ENCODE data around the gene MORC2. TPM values are rescaled to one million over a fixed set of nuclear protein-coding genes. Genes with fewer than 3 reads are reported as not detected.

Gene MORC2
- total RNA-seq, 1 donor from 2014 or later = 50.6 TPM

DNA sequence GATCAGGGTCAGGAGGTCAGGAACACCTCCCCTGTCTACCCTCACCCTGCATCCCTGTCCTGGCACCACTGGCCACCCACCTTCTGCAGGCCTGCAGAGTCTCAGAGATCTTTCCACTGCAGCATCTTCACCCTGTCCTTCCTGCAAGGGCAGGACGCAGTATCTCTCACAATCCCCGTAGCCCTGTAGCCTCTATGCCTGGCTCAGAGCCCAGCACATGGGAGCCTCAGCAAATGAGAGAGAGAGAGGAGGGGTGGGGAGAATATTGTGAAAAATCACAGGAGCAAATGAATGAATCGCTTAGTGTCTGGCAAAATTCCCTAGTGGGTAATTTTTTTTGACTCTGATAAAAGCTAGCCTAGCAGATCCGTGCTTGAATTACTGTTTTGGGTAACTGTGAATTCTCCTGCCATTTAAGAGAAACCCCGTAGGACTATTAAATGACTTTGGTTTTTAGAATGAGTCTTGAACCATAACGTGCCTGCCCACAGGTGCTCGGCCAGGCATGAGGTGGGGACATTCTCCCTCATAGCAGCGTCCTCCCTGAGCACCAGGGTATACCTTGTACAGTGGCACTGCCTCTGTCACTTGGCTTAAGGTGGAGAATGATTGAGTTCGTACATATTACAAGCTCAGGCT, 91.5 kb downstream of the MORC2 start:
- H3K36me3 Mint-ChIP-seq (ENCODE audit: low read depth) = no peaks in the 10 kb centered on the region

DNA sequence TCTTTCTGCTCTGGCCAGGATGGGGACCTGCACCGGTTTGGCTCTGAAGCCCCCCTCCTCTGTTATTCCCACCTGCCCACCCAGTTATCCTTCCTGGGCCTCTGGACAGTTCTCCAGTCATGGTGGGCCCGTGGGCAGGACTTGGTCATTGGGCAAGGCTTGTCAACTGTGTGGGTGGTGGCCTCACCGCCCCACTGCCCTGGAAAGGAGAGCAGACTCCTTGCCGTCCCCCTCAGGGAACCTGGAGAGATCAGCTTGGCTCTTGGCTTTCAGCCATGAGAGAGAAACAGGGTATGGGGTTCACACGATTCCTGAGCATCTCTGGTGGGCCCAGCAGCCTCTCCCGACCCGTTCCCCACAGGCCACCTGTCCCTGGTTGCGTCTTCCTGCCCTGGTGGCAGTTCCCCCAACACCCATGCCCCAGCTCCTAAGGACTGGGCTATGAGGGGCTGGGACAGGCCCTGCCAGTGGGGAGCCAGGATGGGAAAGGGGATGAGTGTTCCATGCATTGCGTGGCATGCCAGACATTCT, 92.3 kb downstream of the MORC2 start:
- Mint-ChIP-seq H3K4me3 (no peak overlapping the region), H3K4me1 (no peaks in the 10 kb centered on the region), H3K27ac (no peak overlapping the region), H3K36me3 (ENCODE audit: low read depth) (no peaks in the 10 kb centered on the region), H3K27me3 (no peaks in the 10 kb centered on the region), H3K9me3 (no peaks in the 10 kb centered on the region)
- intact Hi-C loops (cut with micrococcal nuclease) = no loop called here
- DNase-seq = no peak

More for the DNA sequence above, 91.5 kb downstream of the MORC2 start:
- Mint-ChIP-seq H3K27me3 (no peaks in the 10 kb centered on the region), H3K4me3 (no peak overlapping the region), H3K4me1 (no peaks in the 10 kb centered on the region), H3K27ac (no peak overlapping the region), H3K9me3 (no peaks in the 10 kb centered on the region)
- DNase-seq = no peak
- intact Hi-C loops (cut with micrococcal nuclease) = no loop called here

DNA sequence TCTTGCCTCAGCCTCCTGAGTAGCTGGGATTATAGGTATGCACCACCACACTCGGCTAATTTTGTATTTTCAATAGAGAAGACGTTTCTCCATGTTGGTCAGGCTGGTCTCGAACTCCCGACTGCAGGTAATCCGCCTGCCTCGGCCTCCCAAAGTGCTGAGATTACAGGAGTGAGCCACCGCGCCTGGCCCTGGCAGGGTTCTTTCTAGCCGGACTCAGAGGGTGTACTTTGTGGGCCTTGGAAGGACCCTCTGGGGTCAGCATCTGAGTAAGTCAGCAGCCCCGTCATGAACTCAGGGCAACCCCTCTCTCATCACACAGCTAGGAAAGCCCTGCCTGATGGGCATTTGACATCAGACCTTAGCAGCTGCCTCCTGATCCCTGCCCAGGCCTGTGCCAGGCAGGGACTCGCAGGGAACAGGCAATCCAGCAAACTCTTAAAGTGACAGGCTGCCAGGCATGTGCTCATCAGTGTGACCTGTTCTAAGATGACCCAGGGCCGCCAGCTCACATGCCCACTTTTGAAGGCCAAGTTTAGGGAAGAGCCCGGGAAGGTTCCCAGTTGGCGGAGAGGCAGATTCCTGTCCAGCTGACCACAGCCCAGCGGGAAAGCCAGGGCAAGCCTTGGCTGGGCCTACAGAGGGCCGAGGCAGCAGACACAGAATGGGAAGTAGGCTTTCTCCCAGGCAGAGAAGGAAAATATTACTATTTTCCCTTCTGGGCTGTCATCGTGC, 92.9 kb downstream of the MORC2 start:
- H3K27ac Mint-ChIP-seq = no peak overlapping the region
- intact Hi-C loops (cut with micrococcal nuclease) = loop anchor here (1.0 kb wide), 1 partner anchor 29 kb away; no protein-coding TSS in a partner anchor
- DNase-seq = no peak
- H3K27me3 Mint-ChIP-seq = no peaks in the 10 kb centered on the region
- no peaks in the 10 kb centered on the region for H3K9me3 Mint-ChIP-seq
- no peaks in the 10 kb centered on the region for H3K36me3 Mint-ChIP-seq (ENCODE audit: low read depth)
- H3K4me3 Mint-ChIP-seq = no peak overlapping the region
- no peaks in the 10 kb centered on the region for H3K4me1 Mint-ChIP-seq

Other genes with a start within 250 kb of the MORC2 start
- gene TUG1, start 491 bp upstream of the MORC2 start, total RNA-seq = 68.1 and 69.1 TPM in 2 replicates
- gene SMTN, start 112.5 kb upstream of the MORC2 start, total RNA-seq = 13.9 and 17.9 TPM in 2 replicates
- gene SELENOM, start 138.8 kb upstream of the MORC2 start, total RNA-seq = 7.4 and 8.2 TPM in 2 replicates
- gene INPP5J, start 154.2 kb upstream of the MORC2 start, total RNA-seq = 0.07 and 0.26 TPM in 2 replicates
- not detected in 2 replicates for gene PLA2G3, start 171.7 kb upstream of the MORC2 start, total RNA-seq
- gene RNF185, start 191.4 kb upstream of the MORC2 start, total RNA-seq = 17.0 and 19.4 TPM in 2 replicates
- gene LIMK2, start 243.5 kb upstream of the MORC2 start, total RNA-seq = 34.2 and 35.9 TPM in 2 replicates